ENCODE measurements around the gene ZSCAN12. TPM values are rescaled to one million over a fixed set of nuclear protein-coding genes. Genes with fewer than 3 reads are reported as not detected.

The ZSCAN12 gene
- total and polyA plus RNA-seq, 10 of the 15 experiments (the other 5 are each of a cell fraction or from before 2014, with no cell fraction given): 1.2 to 12.2 (median 7.4) TPM

DNA sequence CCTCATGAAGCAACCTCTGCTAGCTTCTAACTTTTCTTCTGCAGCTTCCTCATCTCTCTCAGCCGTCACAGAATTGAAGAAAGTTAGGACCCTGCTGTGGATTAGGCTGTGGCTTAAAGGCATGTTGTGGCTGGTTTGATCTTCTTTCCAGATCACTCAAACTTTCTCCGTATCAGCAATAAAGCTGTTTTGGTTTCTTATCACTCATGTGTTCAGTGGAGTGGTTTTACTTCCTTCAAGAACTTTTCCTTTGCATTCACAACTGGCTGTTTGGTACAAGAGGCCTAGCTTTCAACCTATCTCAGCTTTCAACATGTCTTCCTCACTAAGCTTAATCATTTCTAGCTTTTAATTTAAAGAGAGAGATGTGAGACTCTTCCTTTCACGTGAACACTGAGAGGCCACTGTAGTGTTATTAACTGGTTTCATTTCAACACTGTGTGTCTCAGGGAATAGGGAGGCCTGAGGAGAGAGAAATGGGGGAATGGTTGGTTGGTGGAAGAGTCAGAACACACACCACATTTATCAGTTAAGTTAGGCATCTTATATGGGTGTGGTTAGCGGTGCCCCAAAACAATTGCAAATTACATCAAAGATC, 26.5 kb upstream of the ZSCAN12 start (continued):
- no peak for TF ChIP-seq KDM1A (IDR thresholded peaks at IDR 0.05; ENCODE audit: borderline replicate concordance)
- TF ChIP-seq, protein P1, sequence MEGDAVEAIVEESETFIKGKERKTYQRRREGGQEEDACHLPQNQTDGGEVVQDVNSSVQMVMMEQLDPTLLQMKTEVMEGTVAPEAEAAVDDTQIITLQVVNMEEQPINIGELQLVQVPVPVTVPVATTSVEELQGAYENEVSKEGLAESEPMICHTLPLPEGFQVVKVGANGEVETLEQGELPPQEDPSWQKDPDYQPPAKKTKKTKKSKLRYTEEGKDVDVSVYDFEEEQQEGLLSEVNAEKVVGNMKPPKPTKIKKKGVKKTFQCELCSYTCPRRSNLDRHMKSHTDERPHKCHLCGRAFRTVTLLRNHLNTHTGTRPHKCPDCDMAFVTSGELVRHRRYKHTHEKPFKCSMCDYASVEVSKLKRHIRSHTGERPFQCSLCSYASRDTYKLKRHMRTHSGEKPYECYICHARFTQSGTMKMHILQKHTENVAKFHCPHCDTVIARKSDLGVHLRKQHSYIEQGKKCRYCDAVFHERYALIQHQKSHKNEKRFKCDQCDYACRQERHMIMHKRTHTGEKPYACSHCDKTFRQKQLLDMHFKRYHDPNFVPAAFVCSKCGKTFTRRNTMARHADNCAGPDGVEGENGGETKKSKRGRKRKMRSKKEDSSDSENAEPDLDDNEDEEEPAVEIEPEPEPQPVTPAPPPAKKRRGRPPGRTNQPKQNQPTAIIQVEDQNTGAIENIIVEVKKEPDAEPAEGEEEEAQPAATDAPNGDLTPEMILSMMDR (IDR thresholded peaks at IDR 0.05 in 2 of 3, conservative IDR thresholded peaks at IDR 0.05 in 1 of 3; ENCODE audit: control insufficient read depth in 2 of 3, extremely low read depth in 1 of 3, insufficient read depth in 1 of 3, low read depth in 3 of 3, low read length in 3 of 3): no peak
- peak; percentile 45; the same call in 1 of the 2 replicates for TF ChIP-seq PKNOX1 (IDR thresholded peaks at IDR 0.05)
- TF ChIP-seq CHD1 (IDR thresholded peaks at IDR 0.05; ENCODE audit: low read depth, low read length): no peak
- TF ChIP-seq, protein P2, sequence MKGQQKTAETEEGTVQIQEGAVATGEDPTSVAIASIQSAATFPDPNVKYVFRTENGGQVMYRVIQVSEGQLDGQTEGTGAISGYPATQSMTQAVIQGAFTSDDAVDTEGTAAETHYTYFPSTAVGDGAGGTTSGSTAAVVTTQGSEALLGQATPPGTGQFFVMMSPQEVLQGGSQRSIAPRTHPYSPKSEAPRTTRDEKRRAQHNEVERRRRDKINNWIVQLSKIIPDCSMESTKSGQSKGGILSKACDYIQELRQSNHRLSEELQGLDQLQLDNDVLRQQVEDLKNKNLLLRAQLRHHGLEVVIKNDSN (IDR thresholded peaks at IDR 0.05; ENCODE audit: borderline replicate concordance, extremely low read length, insufficient read depth, low read depth, low read length): no peak
- TF ChIP-seq, protein P3, sequence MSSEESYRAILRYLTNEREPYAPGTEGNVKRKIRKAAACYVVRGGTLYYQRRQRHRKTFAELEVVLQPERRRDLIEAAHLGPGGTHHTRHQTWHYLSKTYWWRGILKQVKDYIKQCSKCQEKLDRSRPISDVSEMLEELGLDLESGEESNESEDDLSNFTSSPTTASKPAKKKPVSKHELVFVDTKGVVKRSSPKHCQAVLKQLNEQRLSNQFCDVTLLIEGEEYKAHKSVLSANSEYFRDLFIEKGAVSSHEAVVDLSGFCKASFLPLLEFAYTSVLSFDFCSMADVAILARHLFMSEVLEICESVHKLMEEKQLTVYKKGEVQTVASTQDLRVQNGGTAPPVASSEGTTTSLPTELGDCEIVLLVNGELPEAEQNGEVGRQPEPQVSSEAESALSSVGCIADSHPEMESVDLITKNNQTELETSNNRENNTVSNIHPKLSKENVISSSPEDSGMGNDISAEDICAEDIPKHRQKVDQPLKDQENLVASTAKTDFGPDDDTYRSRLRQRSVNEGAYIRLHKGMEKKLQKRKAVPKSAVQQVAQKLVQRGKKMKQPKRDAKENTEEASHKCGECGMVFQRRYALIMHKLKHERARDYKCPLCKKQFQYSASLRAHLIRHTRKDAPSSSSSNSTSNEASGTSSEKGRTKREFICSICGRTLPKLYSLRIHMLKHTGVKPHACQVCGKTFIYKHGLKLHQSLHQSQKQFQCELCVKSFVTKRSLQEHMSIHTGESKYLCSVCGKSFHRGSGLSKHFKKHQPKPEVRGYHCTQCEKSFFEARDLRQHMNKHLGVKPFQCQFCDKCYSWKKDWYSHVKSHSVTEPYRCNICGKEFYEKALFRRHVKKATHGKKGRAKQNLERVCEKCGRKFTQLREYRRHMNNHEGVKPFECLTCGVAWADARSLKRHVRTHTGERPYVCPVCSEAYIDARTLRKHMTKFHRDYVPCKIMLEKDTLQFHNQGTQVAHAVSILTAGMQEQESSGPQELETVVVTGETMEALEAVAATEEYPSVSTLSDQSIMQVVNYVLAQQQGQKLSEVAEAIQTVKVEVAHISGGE (CRISPR knock-in tag; IDR thresholded peaks at IDR 0.05): no peak
- TF ChIP-seq CHD2 (IDR thresholded peaks at IDR 0.05; ENCODE audit: borderline replicate concordance, low read depth, low read length): no peak
- no peak for TF ChIP-seq IRF4 (IDR thresholded peaks at IDR 0.05; ENCODE audit: low read depth, low read length)
- TF ChIP-seq, protein P4, sequence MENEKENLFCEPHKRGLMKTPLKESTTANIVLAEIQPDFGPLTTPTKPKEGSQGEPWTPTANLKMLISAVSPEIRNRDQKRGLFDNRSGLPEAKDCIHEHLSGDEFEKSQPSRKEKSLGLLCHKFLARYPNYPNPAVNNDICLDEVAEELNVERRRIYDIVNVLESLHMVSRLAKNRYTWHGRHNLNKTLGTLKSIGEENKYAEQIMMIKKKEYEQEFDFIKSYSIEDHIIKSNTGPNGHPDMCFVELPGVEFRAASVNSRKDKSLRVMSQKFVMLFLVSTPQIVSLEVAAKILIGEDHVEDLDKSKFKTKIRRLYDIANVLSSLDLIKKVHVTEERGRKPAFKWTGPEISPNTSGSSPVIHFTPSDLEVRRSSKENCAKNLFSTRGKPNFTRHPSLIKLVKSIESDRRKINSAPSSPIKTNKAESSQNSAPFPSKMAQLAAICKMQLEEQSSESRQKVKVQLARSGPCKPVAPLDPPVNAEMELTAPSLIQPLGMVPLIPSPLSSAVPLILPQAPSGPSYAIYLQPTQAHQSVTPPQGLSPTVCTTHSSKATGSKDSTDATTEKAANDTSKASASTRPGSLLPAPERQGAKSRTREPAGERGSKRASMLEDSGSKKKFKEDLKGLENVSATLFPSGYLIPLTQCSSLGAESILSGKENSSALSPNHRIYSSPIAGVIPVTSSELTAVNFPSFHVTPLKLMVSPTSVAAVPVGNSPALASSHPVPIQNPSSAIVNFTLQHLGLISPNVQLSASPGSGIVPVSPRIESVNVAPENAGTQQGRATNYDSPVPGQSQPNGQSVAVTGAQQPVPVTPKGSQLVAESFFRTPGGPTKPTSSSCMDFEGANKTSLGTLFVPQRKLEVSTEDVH (IDR thresholded peaks at IDR 0.05; ENCODE audit: low read depth, partially characterized antibody): no peak
- TF ChIP-seq, protein P5, sequence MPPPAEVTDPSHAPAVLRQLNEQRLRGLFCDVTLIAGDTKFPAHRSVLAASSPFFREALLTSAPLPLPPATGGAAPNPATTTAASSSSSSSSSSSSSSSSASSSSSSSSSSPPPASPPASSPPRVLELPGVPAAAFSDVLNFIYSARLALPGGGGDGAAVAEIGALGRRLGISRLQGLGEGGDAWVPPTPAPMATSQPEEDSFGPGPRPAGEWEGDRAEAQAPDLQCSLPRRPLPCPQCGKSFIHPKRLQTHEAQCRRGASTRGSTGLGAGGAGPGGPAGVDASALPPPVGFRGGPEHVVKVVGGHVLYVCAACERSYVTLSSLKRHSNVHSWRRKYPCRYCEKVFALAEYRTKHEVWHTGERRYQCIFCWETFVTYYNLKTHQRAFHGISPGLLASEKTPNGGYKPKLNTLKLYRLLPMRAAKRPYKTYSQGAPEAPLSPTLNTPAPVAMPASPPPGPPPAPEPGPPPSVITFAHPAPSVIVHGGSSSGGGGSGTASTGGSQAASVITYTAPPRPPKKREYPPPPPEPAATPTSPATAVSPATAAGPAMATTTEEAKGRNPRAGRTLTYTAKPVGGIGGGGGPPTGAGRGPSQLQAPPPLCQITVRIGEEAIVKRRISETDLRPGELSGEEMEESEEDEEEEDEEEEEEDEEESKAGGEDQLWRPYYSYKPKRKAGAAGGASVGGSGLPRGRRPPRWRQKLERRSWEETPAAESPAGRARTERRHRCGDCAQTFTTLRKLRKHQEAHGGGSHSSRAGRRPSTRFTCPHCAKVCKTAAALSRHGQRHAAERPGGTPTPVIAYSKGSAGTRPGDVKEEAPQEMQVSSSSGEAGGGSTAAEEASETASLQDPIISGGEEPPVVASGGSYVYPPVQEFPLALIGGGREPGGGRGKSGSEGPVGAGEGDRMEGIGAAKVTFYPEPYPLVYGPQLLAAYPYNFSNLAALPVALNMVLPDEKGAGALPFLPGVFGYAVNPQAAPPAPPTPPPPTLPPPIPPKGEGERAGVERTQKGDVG (CRISPR knock-in tag; IDR thresholded peaks at IDR 0.05): no peak
- TF ChIP-seq NR2C2 (IDR thresholded peaks at IDR 0.05; ENCODE audit: borderline replicate concordance, control insufficient read depth, insufficient read length, low read depth): no peak
- TF ChIP-seq EZH2 (IDR thresholded peaks at IDR 0.05; ENCODE audit: borderline replicate concordance, control insufficient read depth, low read depth, low read length): no peak
- peak; percentile 38 to 51; a peak in 2 of 4 replicates for TF ChIP-seq BHLHE40 (IDR thresholded peaks at IDR 0.05; ENCODE audit: borderline replicate concordance in 1 of 2, low read depth in 2 of 2, low read length in 1 of 2)

Measured in GM12878 (cell line).